Mucosa of stomach (tissue), 1 donor: Measurements from ENCODE around the gene CXCR1.
"Not testable (repeated sequence)": the region's sequence is repeated elsewhere in the genome, so short reads cannot be mapped to it uniquely, and the experiment has no call there.

Experiments used
- H3K27me3 ChIP-seq: one replicate; pipeline ENCODE4 v1.7.0; 2013; ENCODE audit warnings: mild to moderate bottlenecking, low read length; ENCODE audit not compliant: control insufficient read depth, insufficient read depth
- H3K36me3 ChIP-seq: one replicate; pipeline ENCODE4 v1.7.0; 2013; ENCODE audit warnings: low read length; ENCODE audit not compliant: control insufficient read depth, insufficient read depth
- H3K4me1 ChIP-seq: one replicate; pipeline ENCODE4 v1.7.0; 2013; ENCODE audit warnings: mild to moderate bottlenecking, low read length; ENCODE audit not compliant: control insufficient read depth, insufficient read depth
- H3K4me3 ChIP-seq: one replicate; pipeline ENCODE4 v1.7.0; 2013; ENCODE audit warnings: low read length
- H3K9ac ChIP-seq: one replicate; pipeline ENCODE4 v1.7.0; 2013; ENCODE audit warnings: mild to moderate bottlenecking, low read length, moderate library complexity
- H3K9me3 ChIP-seq: one replicate; pipeline ENCODE4 v1.7.0; 2013; ENCODE audit warnings: mild to moderate bottlenecking, low read length, moderate library complexity; ENCODE audit not compliant: control insufficient read depth
- donor health status: Pancreatic carcinoma.

CXCR1 gene

GRCh38 chr2:218125626-218126080 is 41.1 kb downstream of the CXCR1 start, which contains the start of gene CXCR2:
TSS of gene CXCR2 (plus strand) at chr2:218126028. CDS start at chr2:218134802, 8,774 bp downstream.
- Histone ChIP-seq H3K4me1 (peaks cover 12% of the 10 kb centered on the region), H3K27me3 (no peaks in the 10 kb centered on the region), H3K36me3 (no peaks in the 10 kb centered on the region), H3K4me3 (no peak within 1 kb of the TSS), H3K9me3 (no peaks in the 10 kb centered on the region), H3K9ac (no peak within 1 kb of the TSS)

DNA sequence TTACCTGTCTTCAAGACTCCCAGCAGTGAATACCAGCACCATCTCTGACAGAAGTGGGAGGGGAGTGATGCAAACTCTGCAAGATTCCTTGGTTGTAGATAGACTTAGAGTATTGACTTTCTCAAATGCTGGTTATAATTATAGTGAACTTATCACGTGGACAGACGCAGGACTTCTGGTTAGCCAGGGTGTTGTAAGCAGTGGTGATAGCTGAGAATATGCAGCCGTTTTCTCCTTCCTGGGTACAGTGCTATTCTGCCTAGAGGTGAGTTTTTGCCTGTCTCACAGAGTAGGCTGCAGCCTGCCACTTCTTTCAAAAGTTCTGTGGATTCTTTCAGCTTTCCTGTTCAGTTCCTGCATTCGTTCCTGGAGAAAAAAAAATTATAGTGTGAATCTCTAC is 41.7 kb downstream of the CXCR1 start:
- H3K9ac ChIP-seq = no peak overlapping the region
- no peaks in the 10 kb centered on the region for H3K27me3 ChIP-seq
- no peaks in the 10 kb centered on the region for H3K9me3 ChIP-seq
- H3K4me3 ChIP-seq = no peak overlapping the region
- H3K4me1 ChIP-seq = peaks cover 12% of the 10 kb centered on the region
- no peaks in the 10 kb centered on the region for H3K36me3 ChIP-seq

DNA sequence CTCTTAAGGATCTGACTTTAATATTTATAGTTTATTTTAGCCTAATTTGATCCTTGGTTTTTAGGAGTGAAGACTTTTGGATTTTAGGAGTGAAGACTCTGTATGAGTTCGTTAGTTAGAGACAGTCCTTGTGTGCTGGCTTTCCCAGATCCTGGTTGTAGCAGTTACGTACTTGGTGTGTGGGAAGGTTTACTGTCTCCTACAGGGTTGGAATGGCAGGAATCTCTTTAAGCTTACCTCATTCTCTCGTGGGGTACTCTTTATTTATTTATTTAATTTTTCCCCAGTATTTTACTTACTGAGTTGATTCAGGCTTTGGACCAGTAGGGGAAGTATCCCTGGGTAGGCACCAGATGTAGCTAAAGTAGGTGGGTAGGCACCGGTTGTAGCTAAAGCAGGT is 42.8 kb downstream of the CXCR1 start:
- H3K4me3 ChIP-seq = no peak overlapping the region
- no peaks in the 10 kb centered on the region for H3K9me3 ChIP-seq
- H3K36me3 ChIP-seq = no peaks in the 10 kb centered on the region
- no peaks in the 10 kb centered on the region for H3K27me3 ChIP-seq
- no peak overlapping the region for H3K9ac ChIP-seq
- peaks cover 5% of the 10 kb centered on the region for H3K4me1 ChIP-seq

DNA sequence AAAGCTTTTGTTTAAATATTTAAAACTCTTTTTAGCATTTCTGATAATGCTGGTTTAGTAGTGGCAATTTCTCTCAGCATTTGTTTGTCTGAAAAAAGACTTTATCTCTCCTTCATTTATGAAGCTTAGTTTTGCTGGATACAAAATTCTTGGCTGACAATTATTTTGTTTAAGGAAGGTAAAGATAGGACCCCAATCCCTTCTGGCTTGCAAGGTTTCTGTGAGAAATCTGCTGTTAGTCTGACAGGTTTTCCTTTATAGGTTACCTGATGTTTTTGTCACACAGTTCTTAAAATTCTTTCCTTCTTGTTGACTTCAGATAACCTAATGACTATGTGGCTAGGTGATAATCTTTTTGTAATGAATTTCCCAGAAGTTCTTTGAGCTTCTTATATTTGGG is 44.5 kb downstream of the CXCR1 start:
- H3K9me3 ChIP-seq, H3K27me3 ChIP-seq, H3K36me3 ChIP-seq, H3K4me3 ChIP-seq, H3K4me1 ChIP-seq, H3K9ac ChIP-seq: not testable (repeated sequence)

GRCh38 chr2:218121789-218122188 is 45.0 kb downstream of the CXCR1 start:
- not testable (repeated sequence) for H3K4me1 ChIP-seq, H3K27me3 ChIP-seq, H3K36me3 ChIP-seq, H3K9me3 ChIP-seq, H3K9ac ChIP-seq, H3K4me3 ChIP-seq
